HUDEP-2 (cell line): Measurements from ENCODE around the gene FBXO40.

Experiments used
- DNase-seq, 76 experiments: peaks; one replicate each; lab custom pipeline; 2025; ENCODE audit not compliant: unreplicated experiment in 76 of 76; lab: John Stamatoyannopoulos, UW

Gene FBXO40

DNA sequence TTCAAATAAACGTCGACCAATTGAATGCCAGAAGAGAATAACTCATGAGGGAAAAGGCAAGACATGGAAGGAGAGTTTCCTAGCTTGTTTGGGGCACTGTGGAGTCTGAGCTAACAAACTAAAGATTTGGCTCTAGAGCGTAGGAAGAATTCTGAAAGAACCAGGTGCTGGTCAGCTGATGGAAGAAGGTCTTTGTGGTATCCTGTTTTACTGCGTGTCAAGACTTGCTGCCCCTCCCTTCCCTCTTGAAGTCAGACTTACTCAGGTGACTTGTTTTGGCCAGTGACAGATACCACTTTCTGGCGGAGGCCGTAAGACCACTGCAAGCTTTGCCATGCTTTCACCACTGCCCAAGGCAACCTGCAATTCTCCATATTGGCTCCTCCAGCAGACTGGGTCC lies 68.2 kb downstream of the FBXO40 start:
- DNase-seq, result no peak

DNA sequence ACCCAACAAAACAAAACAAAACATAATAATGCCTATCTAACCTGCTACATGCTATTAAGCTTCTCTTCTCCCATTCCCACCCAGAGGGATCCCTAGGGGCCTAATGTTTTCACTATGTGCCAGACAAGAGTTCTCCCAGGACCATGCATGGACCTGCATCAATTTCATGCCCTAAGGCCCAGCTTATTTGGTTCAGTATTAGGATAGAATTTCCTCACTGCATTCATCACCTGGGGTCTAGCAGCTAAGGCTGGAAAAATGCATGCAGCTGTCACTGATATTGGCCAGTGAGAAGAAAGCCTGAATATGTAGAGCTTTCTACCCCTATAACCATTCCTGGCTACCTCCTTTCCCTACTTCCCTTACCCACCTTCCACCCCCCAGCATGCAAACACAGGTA lies 69.6 kb downstream of the FBXO40 start:
- no peak for DNase-seq

DNA sequence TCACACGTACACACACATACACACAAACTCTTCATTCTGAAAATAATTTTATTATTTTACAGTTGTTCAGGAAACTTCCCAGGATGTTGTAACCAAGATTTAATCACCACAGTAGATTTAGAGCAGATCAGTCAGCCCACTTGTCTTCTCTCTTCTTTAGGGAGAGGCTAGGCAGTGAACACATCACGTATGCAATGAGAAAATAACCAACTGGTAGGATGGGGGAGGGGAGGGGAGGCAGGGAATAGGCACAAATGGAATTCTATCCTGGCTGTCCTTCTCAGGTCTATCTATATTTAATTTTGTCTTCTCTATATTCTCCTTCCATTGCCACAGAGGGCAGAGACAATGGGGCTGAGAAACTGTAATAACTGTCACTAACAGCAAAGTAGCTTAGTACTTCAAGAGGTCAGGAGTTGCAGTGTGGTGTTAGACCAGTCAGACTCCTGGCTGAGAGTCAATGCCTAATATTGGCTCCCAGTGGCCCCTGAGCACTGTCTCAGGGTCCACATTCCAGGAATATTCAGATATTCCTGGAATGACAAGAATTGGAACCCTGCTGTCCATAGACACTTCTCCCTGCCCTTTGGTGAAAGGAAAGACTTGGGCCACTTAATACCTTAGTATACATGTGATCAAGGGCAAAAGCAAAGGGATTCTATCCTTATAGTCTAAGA lies 70.1 kb downstream of the FBXO40 start:
- no peak for DNase-seq

DNA sequence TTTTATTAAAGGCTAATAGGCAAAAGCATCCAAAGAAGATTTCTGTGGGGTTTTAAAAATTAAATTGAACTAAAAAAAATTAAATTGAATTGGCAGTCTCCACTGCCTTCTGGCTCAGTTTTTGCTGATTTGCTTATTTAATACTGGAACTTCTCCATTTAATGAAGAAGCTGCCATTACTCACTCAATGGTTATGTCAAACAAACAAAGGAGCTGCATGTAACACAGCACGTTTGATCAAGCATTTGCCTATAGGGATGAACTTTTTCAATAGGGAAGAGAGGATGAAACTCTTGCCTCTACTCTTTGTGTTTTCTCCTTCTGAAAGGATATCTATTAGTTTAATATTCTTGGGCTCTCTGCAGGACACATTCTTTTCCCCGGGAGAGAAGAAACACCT lies 72.3 kb downstream of the FBXO40 start:
- no peak for DNase-seq

DNA sequence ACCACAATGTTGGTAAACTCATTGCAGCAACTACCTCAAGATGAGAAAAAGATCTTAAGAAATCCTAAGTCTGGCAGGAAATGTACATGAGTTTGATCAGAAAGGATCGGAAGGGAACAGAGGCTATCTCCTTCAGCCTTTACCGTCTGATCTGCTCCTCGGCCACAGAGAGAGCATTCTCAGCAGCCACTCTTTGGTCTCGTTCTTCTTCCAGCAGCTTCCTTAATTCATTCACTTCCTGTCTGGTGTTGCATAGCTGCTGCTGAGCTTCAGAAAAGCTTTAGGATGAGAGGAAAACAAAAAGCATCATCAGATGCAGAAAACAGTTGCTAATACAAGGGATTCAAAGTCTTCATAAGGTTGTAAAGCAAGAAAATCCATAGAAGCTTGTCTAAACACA lies 74.2 kb downstream of the FBXO40 start:
- no peak for DNase-seq

DNA sequence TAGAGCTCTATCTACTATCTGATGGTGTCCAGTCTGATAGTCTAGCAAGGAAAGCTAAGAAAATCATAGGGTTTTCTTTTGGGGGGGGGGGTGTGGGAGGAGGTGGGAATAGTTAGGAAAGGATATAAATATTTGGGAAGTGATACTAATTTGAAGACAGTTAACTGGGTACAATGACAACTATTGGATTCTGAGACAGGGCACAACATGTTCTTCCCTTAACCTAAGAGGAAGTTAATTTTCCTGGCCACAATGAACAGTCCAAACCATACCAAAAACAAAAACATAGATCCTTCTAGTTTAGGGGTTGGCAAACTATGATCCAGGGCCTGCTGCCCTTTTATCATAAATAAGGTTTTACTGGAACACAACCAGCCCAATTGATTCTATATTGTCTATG lies 77.5 kb downstream of the FBXO40 start:
- no peak for DNase-seq

DNA sequence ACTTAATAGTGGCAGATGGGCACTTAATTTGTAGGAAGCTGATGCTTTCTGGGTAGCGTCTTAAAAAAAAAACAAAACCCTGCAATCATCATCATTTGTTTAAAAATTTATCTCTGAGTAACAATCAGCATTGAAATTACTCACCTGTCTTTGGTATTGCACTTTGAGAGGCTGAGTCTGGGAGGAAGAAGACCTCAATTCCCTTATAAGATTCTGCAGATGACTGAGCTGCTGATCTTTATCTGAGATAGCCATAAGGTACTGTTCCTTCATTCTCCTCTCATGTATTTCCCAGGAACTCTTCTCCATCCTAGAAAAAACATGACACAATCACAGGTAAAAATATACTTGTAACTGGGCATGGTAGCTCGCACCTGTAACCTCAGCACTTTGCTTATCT lies 84.0 kb downstream of the FBXO40 start:
- no peak for DNase-seq
